GM12878 (cell line): Measurements from ENCODE around the gene RRP36. TPM values are rescaled to one million over a fixed set of nuclear protein-coding genes. Genes with fewer than 3 reads are reported as not detected.

Experiments
- ATAC-seq: fragments of 200-7000 bp; cut with Tn5 transposase; 3 replicates; pipeline ENCODE4 v1.9.1; 2020; ENCODE audit warnings: mild to moderate bottlenecking, moderate library complexity
- BruUV-seq: library from RNA; stranded (reverse); fragments of 400-500 nt; replicated peaks from 2 replicates; lab custom pipeline; 2021; lab: Mats Ljungman, UMichigan
- CTCF ChIA-PET: fragments of 300-600 bp; sonication (Branson Sonifier 250); formaldehyde crosslinking; extraction: SDS; loops from one replicate; lab custom pipeline; 2021; ENCODE audit warnings: inconsistent platforms; lab: Yijun Ruan, JAX
- POLR2A ChIA-PET: fragments of 350-600 bp; formaldehyde crosslinking; extraction: SDS; loops from one replicate; lab custom pipeline; 2021; ENCODE audit warnings: inconsistent platforms; lab: Charles Lee
- RAD21 ChIA-PET: fragments of 300-600 bp; sonication (Branson Sonifier 250); formaldehyde crosslinking; loops from one replicate; lab custom pipeline; 2023; ENCODE audit warnings: antibody characterized with exemption; ENCODE audit not compliant: unreplicated experiment; lab: Charles Lee
- SMC1A ChIA-PET: fragments of 300-600 bp; sonication (Branson Sonifier 250); formaldehyde crosslinking; loops from one replicate; lab custom pipeline; 2023; ENCODE audit not compliant: unreplicated experiment, uncharacterized antibody; lab: Charles Lee
- DNase-seq: peaks from one replicate; pipeline ENCODE4 v3.0.0-alpha.2; 2011; ENCODE audit warnings: low read depth, low spot score
- FAIRE-seq: peaks from 3 replicates; lab custom pipeline; 2011; peaks lifted over from hg19 to GRCh38; lab: Jason Lieb, UNC
- H2AFZ ChIP-seq: 2 replicates; pipeline ENCODE4 v1.6.0; 2011; ENCODE audit warnings: low read depth, low read length, control low read depth; ENCODE audit not compliant: control insufficient read depth
- H3K27ac ChIP-seq: 2 replicates; pipeline ENCODE4 v1.5.1; 2011; ENCODE audit warnings: control low read depth; ENCODE audit not compliant: control insufficient read depth, insufficient read depth
- H3K27me3 ChIP-seq, 2 experiments: replicated peaks in 1 of 2; 2 replicates each; pipeline versions ENCODE4 v1.6.0 to v1.6.1; 2011; ENCODE audit warnings: low read length in 1 of 2; ENCODE audit not compliant: control insufficient read depth in 2 of 2, insufficient read depth in 2 of 2
- H3K36me3 ChIP-seq, 2 experiments: 2 replicates each; pipeline ENCODE4 v1.5.1; 2011; ENCODE audit warnings: low read length in 1 of 2; ENCODE audit not compliant: control insufficient read depth in 2 of 2, insufficient read depth in 2 of 2
- H3K4me1 ChIP-seq: 2 replicates; pipeline ENCODE4 v1.6.1; 2011; ENCODE audit warnings: mild to moderate bottlenecking, low read length, moderate library complexity, mixed read lengths; ENCODE audit not compliant: control insufficient read depth, insufficient read depth
- H3K4me2 ChIP-seq: 2 replicates; pipeline ENCODE4 v1.6.0; 2011; ENCODE audit warnings: control low read depth; ENCODE audit not compliant: control insufficient read depth, insufficient read depth
- H3K4me3 ChIP-seq: fragments of 200-600 bp; sonication (generic); 2 replicates; pipeline ENCODE4 v1.5.1; 2016
- H3K79me2 ChIP-seq: 2 replicates; pipeline ENCODE4 v1.6.0; 2011; ENCODE audit warnings: low read length; ENCODE audit not compliant: control insufficient read depth, insufficient read depth
- H3K9ac ChIP-seq: 2 replicates; pipeline ENCODE4 v1.8.0; 2011; ENCODE audit warnings: low read length, control low read depth, mixed read lengths; ENCODE audit not compliant: control insufficient read depth, insufficient read depth
- H3K9me3 ChIP-seq: replicated peaks from 3 replicates; pipeline ENCODE4 v1.5.1; 2011; ENCODE audit warnings: mild to moderate bottlenecking, low read length; ENCODE audit not compliant: control insufficient read depth, insufficient read depth
- H4K20me1 ChIP-seq: 2 replicates; pipeline ENCODE4 v1.6.0; 2011; ENCODE audit not compliant: control insufficient read depth, insufficient read depth
- BACH1 ChIP-seq: fragments of 450-650 bp; IDR thresholded peaks from 2 replicates; pipeline ENCODE4 v1.6.1; 2017; ENCODE audit warnings: mild to moderate bottlenecking, borderline replicate concordance
- CREB1 ChIP-seq: IDR thresholded peaks from 2 replicates; pipeline ENCODE4 v1.6.1; 2012; ENCODE audit warnings: low read depth, mild to moderate bottlenecking, inconsistent platforms
- EED ChIP-seq: sonication (generic); IDR thresholded peaks from 2 replicates; pipeline ENCODE4 v1.6.1; 2016; ENCODE audit warnings: antibody characterized with exemption, low read depth
- ETV6 ChIP-seq, 2 experiments: fragments of 450-650 bp in 1 of 2; IDR thresholded peaks in 1 of 2; conservative IDR thresholded peaks in 1 of 2; 2 replicates each; pipeline ENCODE4 v1.6.1; 2014; ENCODE audit warnings: antibody characterized with exemption in 1 of 2, borderline replicate concordance in 1 of 2, low read depth in 1 of 2, mild to moderate bottlenecking in 1 of 2, moderate library complexity in 1 of 2
- FOXM1 ChIP-seq: IDR thresholded peaks from 2 replicates; pipeline ENCODE4 v1.6.1; 2012; ENCODE audit warnings: low read depth, mild to moderate bottlenecking, inconsistent platforms, low read length, moderate library complexity
- LARP7 ChIP-seq: fragments of 450-650 bp; IDR thresholded peaks from 2 replicates; pipeline ENCODE4 v1.6.1; 2017; ENCODE audit warnings: mild to moderate bottlenecking
- NRF1 ChIP-seq: conservative IDR thresholded peaks from 2 replicates; pipeline ENCODE4 v1.6.1; 2011; ENCODE audit warnings: mild to moderate bottlenecking, low read depth, low read length, improper control_type of control experiment
- RELA ChIP-seq: fragments of 450-650 bp; IDR thresholded peaks from 2 replicates; pipeline ENCODE4 v1.8.0; 2014; ENCODE audit warnings: borderline replicate concordance; ENCODE audit not compliant: partially characterized antibody
- SIX5 ChIP-seq: IDR thresholded peaks from 2 replicates; pipeline ENCODE4 v1.6.1; 2011; ENCODE audit warnings: mild to moderate bottlenecking, low read depth, low read length, moderate library complexity; ENCODE audit not compliant: severe bottlenecking
- SREBF2 ChIP-seq: IDR thresholded peaks from 2 replicates; pipeline ENCODE4 v1.6.1; 2012; ENCODE audit warnings: mild to moderate bottlenecking, low read length
- TAF1 ChIP-seq: IDR thresholded peaks from 2 replicates; pipeline ENCODE4 v1.6.1; 2011; ENCODE audit warnings: mild to moderate bottlenecking, low read depth, low read length, borderline replicate concordance
- ZNF274 ChIP-seq: IDR thresholded peaks from one replicate; pipeline ENCODE4 v1.8.0; 2011; ENCODE audit not compliant: insufficient read length, insufficient read depth
- WGBS: methylation state at CpG from one replicate; pipeline ENCODE4 v1.1.6; 2016; ENCODE audit warnings: low lambda C conversion rate; ENCODE audit not compliant: insufficient replicate concordance, insufficient coverage; ENCODE audit errors: missing lambda C conversion rate; 5-methylcytosine and 5-hydroxymethylcytosine counted together
- in situ Hi-C: fragments of 300-500 bp; cut with MboI; formaldehyde crosslinking; loops from 9 replicates; pipeline ENCODE4 v1.14.3; 2018; ENCODE audit warnings: mixed read lengths
- intact Hi-C: fragments of 100-400 bp; cut with micrococcal nuclease; formaldehyde crosslinking; loops from one replicate; pipeline ENCODE4 v1.14.2; 2022; ENCODE audit not compliant: unreplicated experiment
- polyA plus RNA-seq, 11 experiments: library from polyadenylated mRNA; depleted of rRNA in 4 of 11; unstranded in 6 of 11; stranded (reverse) in 5 of 11; fragments of >200 nt; fragmentation: Nextera tagmentation in 4 of 11; fragmentation: Illumina TruSeq in 1 of 11; extraction: Ambion mirVana in 4 of 11; extraction: Trizol in 1 of 11; gene quantifications; 1 replicate in 1 of 11; 2 replicates in 10 of 11; pipeline versions ENCODE4 v1.2.1 to v1.2.3, GENCODE V29; 2011 to 2016; ENCODE audit warnings: inconsistent platforms in 2 of 11, missing spikeins in 2 of 11, low read depth in 1 of 11
- total RNA-seq, 4 experiments: library from RNA; depleted of rRNA in 3 of 4; stranded (reverse); fragments of >200 nt in 3 of 4; fragmentation: Illumina TruSeq in 1 of 4; extraction: Trizol in 1 of 4; gene quantifications; 2 replicates each; pipeline versions ENCODE4 v1.2.1 to v1.2.3, GENCODE V29; 2013 to 2021
- TF ChIP-seq, protein P1 (sequence below): fragments of 450-650 bp; IDR thresholded peaks from 2 replicates; pipeline ENCODE4 v1.6.1; 2017; ENCODE audit warnings: mild to moderate bottlenecking, moderate library complexity
- TF ChIP-seq, protein P2 (sequence below), 3 experiments: IDR thresholded peaks in 2 of 3; conservative IDR thresholded peaks in 1 of 3; 2 replicates each; pipeline ENCODE4 v1.5.1; 2011; ENCODE audit warnings: low read depth in 3 of 3, low read length in 3 of 3, mild to moderate bottlenecking in 3 of 3, control low read depth in 2 of 3, moderate library complexity in 2 of 3, inconsistent platforms in 1 of 3, mixed read lengths in 1 of 3; ENCODE audit not compliant: control insufficient read depth in 2 of 3, insufficient read depth in 1 of 3; ENCODE audit errors: extremely low read depth in 1 of 3
- TF ChIP-seq, protein P3 (sequence below): fragments of 450-650 bp; IDR thresholded peaks from 2 replicates; pipeline ENCODE4 v1.6.1; 2014; ENCODE audit warnings: mild to moderate bottlenecking

The RRP36 gene
- total and polyA plus RNA-seq, 10 of the 15 experiments (the other 5 are each of a cell fraction or from before 2014, with no cell fraction given), result 17.6 to 101 (median 69.7) TPM

DNA sequence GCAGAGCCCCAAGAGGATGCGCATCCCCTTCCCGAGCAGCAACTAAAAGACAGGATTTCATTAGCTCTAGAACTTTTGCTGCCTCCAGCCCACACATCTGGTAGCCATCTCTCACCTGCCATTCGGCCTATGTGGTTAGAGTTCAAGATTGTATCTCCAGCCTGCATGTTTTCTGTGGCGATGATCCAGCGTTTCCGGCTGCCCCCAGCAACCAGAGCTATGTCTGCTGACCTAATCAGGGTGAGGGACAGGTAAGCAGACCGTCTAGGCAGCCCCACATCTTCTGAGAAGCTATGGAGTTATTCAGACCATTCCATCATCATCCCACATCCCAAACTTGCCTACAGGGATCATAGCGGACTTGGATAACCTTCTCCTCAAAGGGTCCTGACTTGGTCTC is 34.5 kb downstream of the RRP36 start:
- Histone ChIP-seq H3K4me2 (no peak overlapping the region), H3K4me3 (no peak overlapping the region), H3K79me2 (peaks cover 36% of the 10 kb centered on the region), H4K20me1 (no peaks in the 10 kb centered on the region), H3K27ac (no peak overlapping the region), H3K27me3 (no peaks in the 10 kb centered on the region), H3K4me1 (peaks cover 17% of the 10 kb centered on the region), H3K9me3 (no peaks in the 10 kb centered on the region), H3K9ac (no peak overlapping the region), H2AFZ (no peak overlapping the region), H3K36me3 (peaks cover 1 to 5% of the 10 kb centered on the region in 2 experiments; a peak in 3 of 4 replicates)
- FAIRE-seq (no peak), DNase-seq (no peak), ATAC-seq (no peak)
- 82% methylated on average over 8 of the region's 8 CpGs for WGBS
- BruUV-seq, result no TSS peak
- POLR2A ChIA-PET, result interaction anchor here (0.7 to 2.8 kb wide), 2 partner anchors 25 to 127 kb away, joined by 3 to 9 read pairs; partner anchors contain the start of gene CNPY3
- in situ Hi-C loops, result no loop called here
- intact Hi-C loops, result loop anchor here (5.0 kb wide), 1 partner anchor 154 kb away; no protein-coding TSS in a partner anchor
- SMC1A ChIA-PET, result interaction anchor here (0.6 kb wide), 1 partner anchor 42 kb away, joined by 3 read pairs; the partner anchor contains the start of gene KLHDC3
- TF ChIP-seq NRF1, result no peak
- TF ChIP-seq FOXM1, result no peak
- no peak for TF ChIP-seq TAF1
- no peak for TF ChIP-seq ETV6 (conservative IDR thresholded peaks at IDR 0.05 in 1 of 2, IDR thresholded peaks at IDR 0.05 in 1 of 2; ENCODE audit: borderline replicate concordance in 1 of 2, low read depth in 1 of 2)
- TF ChIP-seq CREB1, result no peak
- no peak for TF ChIP-seq LARP7
- TF ChIP-seq, protein P1, sequence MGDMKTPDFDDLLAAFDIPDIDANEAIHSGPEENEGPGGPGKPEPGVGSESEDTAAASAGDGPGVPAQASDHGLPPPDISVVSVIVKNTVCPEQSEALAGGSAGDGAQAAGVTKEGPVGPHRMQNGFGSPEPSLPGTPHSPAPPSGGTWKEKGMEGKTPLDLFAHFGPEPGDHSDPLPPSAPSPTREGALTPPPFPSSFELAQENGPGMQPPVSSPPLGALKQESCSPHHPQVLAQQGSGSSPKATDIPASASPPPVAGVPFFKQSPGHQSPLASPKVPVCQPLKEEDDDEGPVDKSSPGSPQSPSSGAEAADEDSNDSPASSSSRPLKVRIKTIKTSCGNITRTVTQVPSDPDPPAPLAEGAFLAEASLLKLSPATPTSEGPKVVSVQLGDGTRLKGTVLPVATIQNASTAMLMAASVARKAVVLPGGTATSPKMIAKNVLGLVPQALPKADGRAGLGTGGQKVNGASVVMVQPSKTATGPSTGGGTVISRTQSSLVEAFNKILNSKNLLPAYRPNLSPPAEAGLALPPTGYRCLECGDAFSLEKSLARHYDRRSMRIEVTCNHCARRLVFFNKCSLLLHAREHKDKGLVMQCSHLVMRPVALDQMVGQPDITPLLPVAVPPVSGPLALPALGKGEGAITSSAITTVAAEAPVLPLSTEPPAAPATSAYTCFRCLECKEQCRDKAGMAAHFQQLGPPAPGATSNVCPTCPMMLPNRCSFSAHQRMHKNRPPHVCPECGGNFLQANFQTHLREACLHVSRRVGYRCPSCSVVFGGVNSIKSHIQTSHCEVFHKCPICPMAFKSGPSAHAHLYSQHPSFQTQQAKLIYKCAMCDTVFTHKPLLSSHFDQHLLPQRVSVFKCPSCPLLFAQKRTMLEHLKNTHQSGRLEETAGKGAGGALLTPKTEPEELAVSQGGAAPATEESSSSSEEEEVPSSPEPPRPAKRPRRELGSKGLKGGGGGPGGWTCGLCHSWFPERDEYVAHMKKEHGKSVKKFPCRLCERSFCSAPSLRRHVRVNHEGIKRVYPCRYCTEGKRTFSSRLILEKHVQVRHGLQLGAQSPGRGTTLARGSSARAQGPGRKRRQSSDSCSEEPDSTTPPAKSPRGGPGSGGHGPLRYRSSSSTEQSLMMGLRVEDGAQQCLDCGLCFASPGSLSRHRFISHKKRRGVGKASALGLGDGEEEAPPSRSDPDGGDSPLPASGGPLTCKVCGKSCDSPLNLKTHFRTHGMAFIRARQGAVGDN, result no peak
- no peak for TF ChIP-seq SIX5
- TF ChIP-seq EED, result no peak
- no peak for TF ChIP-seq RELA
- TF ChIP-seq, protein P2, sequence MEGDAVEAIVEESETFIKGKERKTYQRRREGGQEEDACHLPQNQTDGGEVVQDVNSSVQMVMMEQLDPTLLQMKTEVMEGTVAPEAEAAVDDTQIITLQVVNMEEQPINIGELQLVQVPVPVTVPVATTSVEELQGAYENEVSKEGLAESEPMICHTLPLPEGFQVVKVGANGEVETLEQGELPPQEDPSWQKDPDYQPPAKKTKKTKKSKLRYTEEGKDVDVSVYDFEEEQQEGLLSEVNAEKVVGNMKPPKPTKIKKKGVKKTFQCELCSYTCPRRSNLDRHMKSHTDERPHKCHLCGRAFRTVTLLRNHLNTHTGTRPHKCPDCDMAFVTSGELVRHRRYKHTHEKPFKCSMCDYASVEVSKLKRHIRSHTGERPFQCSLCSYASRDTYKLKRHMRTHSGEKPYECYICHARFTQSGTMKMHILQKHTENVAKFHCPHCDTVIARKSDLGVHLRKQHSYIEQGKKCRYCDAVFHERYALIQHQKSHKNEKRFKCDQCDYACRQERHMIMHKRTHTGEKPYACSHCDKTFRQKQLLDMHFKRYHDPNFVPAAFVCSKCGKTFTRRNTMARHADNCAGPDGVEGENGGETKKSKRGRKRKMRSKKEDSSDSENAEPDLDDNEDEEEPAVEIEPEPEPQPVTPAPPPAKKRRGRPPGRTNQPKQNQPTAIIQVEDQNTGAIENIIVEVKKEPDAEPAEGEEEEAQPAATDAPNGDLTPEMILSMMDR (IDR thresholded peaks at IDR 0.05 in 2 of 3, conservative IDR thresholded peaks at IDR 0.05 in 1 of 3; ENCODE audit: control insufficient read depth in 2 of 3, extremely low read depth in 1 of 3, insufficient read depth in 1 of 3, low read depth in 3 of 3, low read length in 3 of 3), result no peak
- no peak for TF ChIP-seq BACH1
- TF ChIP-seq ZNF274, result no peak
- TF ChIP-seq SREBF2, result no peak
- TF ChIP-seq, protein P3, sequence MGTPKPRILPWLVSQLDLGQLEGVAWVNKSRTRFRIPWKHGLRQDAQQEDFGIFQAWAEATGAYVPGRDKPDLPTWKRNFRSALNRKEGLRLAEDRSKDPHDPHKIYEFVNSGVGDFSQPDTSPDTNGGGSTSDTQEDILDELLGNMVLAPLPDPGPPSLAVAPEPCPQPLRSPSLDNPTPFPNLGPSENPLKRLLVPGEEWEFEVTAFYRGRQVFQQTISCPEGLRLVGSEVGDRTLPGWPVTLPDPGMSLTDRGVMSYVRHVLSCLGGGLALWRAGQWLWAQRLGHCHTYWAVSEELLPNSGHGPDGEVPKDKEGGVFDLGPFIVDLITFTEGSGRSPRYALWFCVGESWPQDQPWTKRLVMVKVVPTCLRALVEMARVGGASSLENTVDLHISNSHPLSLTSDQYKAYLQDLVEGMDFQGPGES, result no peak
- CTCF ChIA-PET, result no interaction called here
- RAD21 ChIA-PET, result no interaction called here
